ENCODE results near the gene SGIP1.

SGIP1 gene

GRCh38 chr1:66525086-66525485 lies 8.9 kb upstream of the SGIP1 start:
- no peak overlapping the region for H3K18ac ChIP-seq (ENCODE audit: low read length)
- no peak for DNase-seq (ENCODE audit: low spot score)
- no peak overlapping the region for H3K27ac ChIP-seq (replicated peaks; ENCODE audit: low read length)
- H2BK12ac ChIP-seq (ENCODE audit: low read length) = no peak overlapping the region
- no peaks in the 10 kb centered on the region for H3K4me1 ChIP-seq (ENCODE audit: control insufficient read depth in 2 of 2, insufficient read depth in 1 of 2, low read depth in 1 of 2, low read length in 2 of 2)
- H3K23ac ChIP-seq (ENCODE audit: low read depth, low read length, poor library complexity) = no peak overlapping the region
- no peaks in the 10 kb centered on the region for H3K79me1 ChIP-seq (ENCODE audit: low read depth, low read length)
- H3K4ac ChIP-seq (ENCODE audit: low read length) = no peak overlapping the region
- no peak overlapping the region for H4K8ac ChIP-seq (ENCODE audit: low read depth, low read length)
- no CpG with 5 or more reads among the region's 1 CpG for WGBS, 2 donors (ENCODE audit: extremely low coverage in 2 of 2, insufficient read length in 2 of 2, insufficient replicate concordance in 1 of 2)
- no peak overlapping the region for H2BK15ac ChIP-seq (ENCODE audit: low read length)
- no peak overlapping the region for H2AK5ac ChIP-seq (ENCODE audit: low read depth, low read length)
- H3K9me3 ChIP-seq (replicated peaks in 1 of 2; ENCODE audit: control insufficient read depth in 2 of 2, insufficient read depth in 1 of 2, low read depth in 1 of 2, low read length in 2 of 2) = no peaks in the 10 kb centered on the region
- no peak overlapping the region for H2AFZ ChIP-seq (ENCODE audit: low read length)
- no peak overlapping the region for H3K9ac ChIP-seq (ENCODE audit: low read depth, low read length, poor library complexity)
- no peak overlapping the region for H2BK120ac ChIP-seq (ENCODE audit: low read depth, low read length)
- no peak overlapping the region for H2BK5ac ChIP-seq (ENCODE audit: low read length)
- H3K14ac ChIP-seq (ENCODE audit: low read length) = no peak overlapping the region
- H4K91ac ChIP-seq (ENCODE audit: low read depth, low read length, poor library complexity) = no peak overlapping the region
- H3K27me3 ChIP-seq (ENCODE audit: control insufficient read depth in 3 of 3, insufficient read depth in 3 of 3, low read depth in 1 of 3, low read length in 3 of 3) = no peaks in the 10 kb centered on the region
- H3K4me2 ChIP-seq (ENCODE audit: insufficient read depth, low read length, poor library complexity, severe bottlenecking) = no peak overlapping the region
- no peaks in the 10 kb centered on the region for H3K36me3 ChIP-seq (replicated peaks in 1 of 2; ENCODE audit: control insufficient read depth in 2 of 2, insufficient read depth in 2 of 2, low read length in 2 of 2)
- H3K4me3 ChIP-seq (ENCODE audit: low read length in 2 of 2) = no peak overlapping the region

GRCh38 chr1:66526036-66526435 lies 7.9 kb upstream of the SGIP1 start:
- Histone ChIP-seq H3K4me2 (ENCODE audit: insufficient read depth, low read length, poor library complexity, severe bottlenecking) (no peak overlapping the region), H3K14ac (ENCODE audit: low read length) (no peak overlapping the region), H3K27ac (replicated peaks; ENCODE audit: low read length) (no peak overlapping the region), H3K79me1 (ENCODE audit: low read depth, low read length) (no peaks in the 10 kb centered on the region), H2BK5ac (ENCODE audit: low read length) (no peak overlapping the region), H3K4ac (ENCODE audit: low read length) (no peak overlapping the region), H3K36me3 (replicated peaks in 1 of 2; ENCODE audit: control insufficient read depth in 2 of 2, insufficient read depth in 2 of 2, low read length in 2 of 2) (no peaks in the 10 kb centered on the region), H3K9me3 (replicated peaks in 1 of 2; ENCODE audit: control insufficient read depth in 2 of 2, insufficient read depth in 1 of 2, low read depth in 1 of 2, low read length in 2 of 2) (no peaks in the 10 kb centered on the region), H3K4me1 (ENCODE audit: control insufficient read depth in 2 of 2, insufficient read depth in 1 of 2, low read depth in 1 of 2, low read length in 2 of 2) (no peaks in the 10 kb centered on the region), H2BK12ac (ENCODE audit: low read length) (no peak overlapping the region), H2BK15ac (ENCODE audit: low read length) (no peak overlapping the region), H2AFZ (ENCODE audit: low read length) (no peak overlapping the region), H4K8ac (ENCODE audit: low read depth, low read length) (no peak overlapping the region), H2AK5ac (ENCODE audit: low read depth, low read length) (no peak overlapping the region), H3K18ac (ENCODE audit: low read length) (no peak overlapping the region), H3K27me3 (ENCODE audit: control insufficient read depth in 3 of 3, insufficient read depth in 3 of 3, low read depth in 1 of 3, low read length in 3 of 3) (peaks cover 0 to under 1% (median 0%) of the 10 kb centered on the region in 3 experiments), H2BK120ac (ENCODE audit: low read depth, low read length) (no peak overlapping the region), H3K23ac (ENCODE audit: low read depth, low read length, poor library complexity) (no peak overlapping the region), H3K9ac (ENCODE audit: low read depth, low read length, poor library complexity) (no peak overlapping the region), H3K4me3 (ENCODE audit: low read length in 2 of 2) (no peak overlapping the region), H4K91ac (ENCODE audit: low read depth, low read length, poor library complexity) (no peak overlapping the region)
- no CpG with 5 or more reads among the region's 1 CpG for WGBS, 2 donors (ENCODE audit: extremely low coverage in 2 of 2, insufficient read length in 2 of 2, insufficient replicate concordance in 1 of 2)
- no peak for DNase-seq (ENCODE audit: low spot score)

GRCh38 chr1:66526991-66527390 lies 7.0 kb upstream of the SGIP1 start:
- DNase-seq (ENCODE audit: low spot score) = no peak
- Histone ChIP-seq H3K4me2 (ENCODE audit: insufficient read depth, low read length, poor library complexity, severe bottlenecking) (no peak overlapping the region), H3K4ac (ENCODE audit: low read length) (no peak overlapping the region), H2BK15ac (ENCODE audit: low read length) (no peak overlapping the region), H4K91ac (ENCODE audit: low read depth, low read length, poor library complexity) (no peak overlapping the region), H3K9me3 (replicated peaks in 1 of 2; ENCODE audit: control insufficient read depth in 2 of 2, insufficient read depth in 1 of 2, low read depth in 1 of 2, low read length in 2 of 2) (no peaks in the 10 kb centered on the region), H3K14ac (ENCODE audit: low read length) (no peak overlapping the region), H2AK5ac (ENCODE audit: low read depth, low read length) (no peak overlapping the region), H2BK12ac (ENCODE audit: low read length) (no peak overlapping the region), H3K18ac (ENCODE audit: low read length) (no peak overlapping the region), H3K79me1 (ENCODE audit: low read depth, low read length) (no peaks in the 10 kb centered on the region), H3K36me3 (replicated peaks in 1 of 2; ENCODE audit: control insufficient read depth in 2 of 2, insufficient read depth in 2 of 2, low read length in 2 of 2) (no peaks in the 10 kb centered on the region), H3K4me1 (ENCODE audit: control insufficient read depth in 2 of 2, insufficient read depth in 1 of 2, low read depth in 1 of 2, low read length in 2 of 2) (no peaks in the 10 kb centered on the region), H4K8ac (ENCODE audit: low read depth, low read length) (no peak overlapping the region), H3K4me3 (ENCODE audit: low read length in 2 of 2) (no peak overlapping the region), H3K23ac (ENCODE audit: low read depth, low read length, poor library complexity) (no peak overlapping the region), H2AFZ (ENCODE audit: low read length) (no peak overlapping the region), H3K9ac (ENCODE audit: low read depth, low read length, poor library complexity) (no peak overlapping the region), H2BK120ac (ENCODE audit: low read depth, low read length) (no peak overlapping the region), H3K27ac (replicated peaks; ENCODE audit: low read length) (no peak overlapping the region), H3K27me3 (ENCODE audit: control insufficient read depth in 3 of 3, insufficient read depth in 3 of 3, low read depth in 1 of 3, low read length in 3 of 3) (peaks cover 0 to 6% (median 0%) of the 10 kb centered on the region in 3 experiments), H2BK5ac (ENCODE audit: low read length) (no peak overlapping the region)
- WGBS, 2 donors (ENCODE audit: extremely low coverage in 2 of 2, insufficient read length in 2 of 2, insufficient replicate concordance in 1 of 2) = no CpG with 5 or more reads among the region's 2 CpGs

GRCh38 chr1:66527686-66528085 lies 6.3 kb upstream of the SGIP1 start:
- Histone ChIP-seq H2BK120ac (ENCODE audit: low read depth, low read length) (no peak overlapping the region), H3K4me1 (ENCODE audit: control insufficient read depth in 2 of 2, insufficient read depth in 1 of 2, low read depth in 1 of 2, low read length in 2 of 2) (no peaks in the 10 kb centered on the region), H3K27me3 (ENCODE audit: control insufficient read depth in 3 of 3, insufficient read depth in 3 of 3, low read depth in 1 of 3, low read length in 3 of 3) (peaks cover 0 to 13% (median 1%) of the 10 kb centered on the region in 3 experiments), H3K9me3 (replicated peaks in 1 of 2; ENCODE audit: control insufficient read depth in 2 of 2, insufficient read depth in 1 of 2, low read depth in 1 of 2, low read length in 2 of 2) (no peaks in the 10 kb centered on the region), H3K4ac (ENCODE audit: low read length) (no peak overlapping the region), H2BK15ac (ENCODE audit: low read length) (no peak overlapping the region), H2BK5ac (ENCODE audit: low read length) (no peak overlapping the region), H3K18ac (ENCODE audit: low read length) (no peak overlapping the region), H3K27ac (replicated peaks; ENCODE audit: low read length) (no peak overlapping the region), H3K4me3 (ENCODE audit: low read length in 2 of 2) (no peak overlapping the region), H4K8ac (ENCODE audit: low read depth, low read length) (no peak overlapping the region), H4K91ac (ENCODE audit: low read depth, low read length, poor library complexity) (no peak overlapping the region), H3K79me1 (ENCODE audit: low read depth, low read length) (no peaks in the 10 kb centered on the region), H2BK12ac (ENCODE audit: low read length) (no peak overlapping the region), H3K14ac (ENCODE audit: low read length) (no peak overlapping the region), H3K23ac (ENCODE audit: low read depth, low read length, poor library complexity) (no peak overlapping the region), H3K9ac (ENCODE audit: low read depth, low read length, poor library complexity) (no peak overlapping the region), H3K4me2 (ENCODE audit: insufficient read depth, low read length, poor library complexity, severe bottlenecking) (no peak overlapping the region), H2AFZ (ENCODE audit: low read length) (no peak overlapping the region), H2AK5ac (ENCODE audit: low read depth, low read length) (no peak overlapping the region), H3K36me3 (replicated peaks in 1 of 2; ENCODE audit: control insufficient read depth in 2 of 2, insufficient read depth in 2 of 2, low read length in 2 of 2) (no peaks in the 10 kb centered on the region)
- WGBS, 2 donors (ENCODE audit: extremely low coverage in 2 of 2, insufficient read length in 2 of 2, insufficient replicate concordance in 1 of 2) = no CpG with 5 or more reads among the region's 2 CpGs
- no peak for DNase-seq (ENCODE audit: low spot score)
